AML-193 (cell line): ENCODE measurements around the gene NUP210L.
A peak's percentile ranks its signal among the peaks of the same experiment; 100 is the strongest.

Experiments
- DNase-seq, 2 experiments: peaks; one replicate each; lab custom pipeline; 2025; lab: John Stamatoyannopoulos, UW

The NUP210L gene

DNA sequence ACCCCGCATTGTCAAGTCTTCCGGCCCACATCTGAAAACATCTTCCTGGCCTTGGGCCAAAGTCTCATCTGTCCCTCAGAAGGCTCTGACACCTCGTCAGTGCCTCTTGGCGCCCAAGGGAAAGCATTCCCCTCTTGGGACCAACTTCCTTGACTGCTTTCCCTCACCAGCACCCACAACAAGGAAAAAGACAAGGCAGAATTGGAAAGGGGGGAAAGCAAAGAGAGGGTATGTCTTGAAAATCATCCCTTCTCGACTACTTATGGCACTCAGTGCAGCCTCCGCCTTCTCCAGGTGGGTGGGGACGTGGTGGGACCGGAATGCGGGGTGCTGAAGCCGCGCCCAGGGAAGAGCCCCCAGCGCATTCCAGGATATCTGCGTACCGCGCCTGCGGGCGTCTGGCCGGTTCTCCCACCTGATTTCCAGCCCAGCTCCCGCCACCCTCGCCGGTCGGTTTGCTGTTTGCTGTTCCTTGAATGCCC lies 191.0 kb downstream of the NUP210L start:
- DNase-seq: no peak

DNA sequence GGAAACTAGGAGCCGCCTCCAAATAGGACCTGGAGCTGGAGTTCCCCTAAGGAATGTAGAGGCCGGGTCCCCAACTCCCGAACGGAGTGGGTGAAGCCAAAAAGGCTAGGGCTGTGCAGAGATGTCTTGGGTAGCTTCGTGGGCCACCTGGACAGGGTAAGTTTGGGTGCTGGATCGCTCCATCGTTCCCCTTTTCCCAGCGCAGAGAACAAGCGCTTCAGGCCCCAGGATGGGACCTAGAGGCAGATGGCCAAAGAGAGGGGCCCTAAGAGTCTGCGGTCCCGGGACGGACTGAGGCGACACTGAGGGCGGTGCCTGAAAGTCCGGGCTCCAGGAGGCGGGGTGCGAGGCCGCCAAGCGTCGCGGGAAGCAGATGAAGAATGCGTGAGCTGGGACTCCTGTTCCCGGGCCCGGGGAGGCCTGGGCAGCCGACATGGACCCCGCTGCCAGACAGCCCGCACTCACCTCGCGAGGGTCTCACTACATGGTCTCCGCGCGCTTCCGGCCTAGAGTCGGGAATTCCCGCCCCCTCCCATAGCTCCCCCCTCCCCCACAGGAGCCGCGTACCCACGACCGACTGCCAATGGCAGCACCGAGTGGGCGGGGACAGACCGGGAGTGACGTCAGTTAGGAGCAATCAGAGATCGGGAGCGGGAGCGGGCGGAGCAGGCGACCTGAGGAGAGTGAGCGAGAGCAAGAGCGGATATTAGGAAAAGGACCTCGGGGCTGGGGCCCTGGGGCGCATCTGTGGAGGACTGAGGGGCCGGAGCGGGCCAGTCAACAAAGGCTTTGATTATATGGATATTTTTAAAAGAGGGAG lies 191.6 kb downstream of the NUP210L start, which contains the start of gene SLC39A1:
Gene SLC39A1 (minus strand): TSS at position 508 of the 820 bp plus-strand sequence. CDS start 822 bp downstream, outside the sequence.
- peak; percentile 85 to 88 for DNase-seq

DNA sequence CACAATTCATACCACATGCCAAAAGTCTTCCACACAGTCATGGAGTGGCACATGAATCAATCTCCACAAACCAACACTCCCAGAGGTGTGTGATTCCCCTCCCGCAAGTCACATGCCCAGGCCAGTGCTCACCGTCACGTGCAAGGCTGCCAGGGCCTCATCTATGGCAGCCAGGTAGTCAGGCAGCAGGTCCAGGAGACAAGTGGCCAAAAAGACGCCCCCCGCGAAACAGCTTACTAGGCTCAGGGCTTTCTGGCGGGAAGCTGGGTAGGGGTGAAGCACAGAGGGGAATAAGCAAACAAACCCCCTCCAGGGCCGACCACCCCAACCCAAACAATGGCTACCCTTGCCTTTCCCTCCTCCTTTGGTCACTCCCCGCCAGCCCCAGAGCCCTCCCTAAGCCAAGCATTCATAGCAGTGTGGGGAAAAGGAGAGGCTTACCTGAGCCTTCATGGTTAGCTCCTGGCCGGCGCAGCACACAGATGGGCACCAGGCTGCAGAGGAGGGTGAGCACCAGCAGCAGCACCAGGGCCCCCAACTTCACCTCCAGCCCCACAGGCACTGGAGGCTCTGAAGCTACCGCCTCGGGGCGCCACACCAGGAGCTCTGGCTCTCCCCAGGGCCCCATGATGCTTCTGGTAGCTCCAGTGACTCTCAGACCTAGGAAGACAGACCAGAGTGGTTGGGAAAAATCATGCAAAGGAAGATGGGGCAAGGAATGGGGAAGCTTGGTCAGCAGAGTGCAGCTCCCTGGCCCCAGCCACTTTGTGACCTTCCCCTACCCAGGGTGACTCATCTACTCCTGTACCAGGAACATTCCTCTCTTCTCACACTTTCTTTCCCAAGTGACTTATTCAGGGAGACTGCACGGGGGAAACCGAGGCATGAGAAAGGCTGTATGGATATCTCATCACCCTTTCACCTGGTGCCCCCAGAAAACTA lies 192.5 kb downstream of the NUP210L start:
- DNase-seq: peak in 1 of 2 experiments; percentile 14

DNA sequence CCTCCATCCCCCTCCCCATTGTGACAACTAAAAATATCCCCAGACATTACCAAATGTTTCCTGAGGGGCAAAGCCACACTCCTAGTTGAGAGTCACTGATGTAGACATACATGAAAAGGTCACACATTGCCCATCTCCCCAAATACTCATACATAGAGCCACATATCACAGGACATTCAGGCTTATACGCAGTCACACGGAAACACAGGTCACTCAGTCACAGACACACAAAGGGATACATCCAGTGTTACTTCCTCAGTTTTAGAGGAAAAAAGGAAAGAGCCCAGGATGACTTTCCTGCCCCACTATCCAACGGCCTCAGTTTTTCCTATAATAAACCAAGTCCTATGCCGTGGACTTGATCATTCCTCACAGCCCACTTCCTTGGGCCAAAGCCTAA lies 193.5 kb downstream of the NUP210L start:
- DNase-seq: no peak

DNA sequence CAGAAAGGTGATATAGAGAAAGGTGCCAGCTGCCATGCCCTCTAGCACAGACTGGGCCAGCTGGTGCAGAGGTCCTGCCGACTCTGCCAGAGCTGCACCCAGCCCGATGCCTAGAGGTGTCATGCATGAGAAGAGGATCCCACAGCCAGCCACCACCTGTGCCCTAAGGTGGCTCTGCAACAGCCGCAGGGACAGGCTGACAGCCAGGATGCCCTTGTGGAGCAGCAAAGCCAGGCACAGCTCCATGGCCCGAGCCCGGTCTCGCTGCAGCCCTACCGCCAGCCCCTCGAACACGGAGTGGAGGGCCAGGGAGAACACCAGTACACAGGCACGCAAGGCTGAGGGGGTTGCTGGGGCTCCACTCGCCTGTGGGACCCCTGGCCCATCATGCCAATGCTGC lies 194.7 kb downstream of the NUP210L start:
- no peak for DNase-seq

DNA sequence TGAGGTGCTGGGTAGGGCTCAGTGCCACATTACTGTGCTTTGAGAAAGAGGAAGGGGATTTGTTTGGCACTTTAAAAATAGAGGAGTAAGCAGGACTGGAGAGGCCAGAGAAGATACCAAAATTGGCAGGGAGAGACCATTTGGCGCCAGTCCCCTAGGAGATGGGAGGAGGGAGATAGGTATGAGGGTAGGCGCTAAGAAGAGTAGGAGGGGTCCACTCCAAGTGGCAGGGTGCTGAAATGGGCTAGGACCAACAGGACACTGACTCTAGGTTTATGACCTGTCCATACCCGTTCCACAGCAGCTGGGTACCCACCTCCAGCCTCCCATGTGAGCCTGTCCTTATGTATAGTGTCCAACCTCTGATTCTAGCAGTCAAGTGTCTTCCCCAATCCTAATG lies 195.4 kb downstream of the NUP210L start:
- DNase-seq: no peak

- DNase-seq: no peak
Observed at GRCh38 chr1:153958961-153959260, 196.0 kb downstream of the NUP210L start.

DNA sequence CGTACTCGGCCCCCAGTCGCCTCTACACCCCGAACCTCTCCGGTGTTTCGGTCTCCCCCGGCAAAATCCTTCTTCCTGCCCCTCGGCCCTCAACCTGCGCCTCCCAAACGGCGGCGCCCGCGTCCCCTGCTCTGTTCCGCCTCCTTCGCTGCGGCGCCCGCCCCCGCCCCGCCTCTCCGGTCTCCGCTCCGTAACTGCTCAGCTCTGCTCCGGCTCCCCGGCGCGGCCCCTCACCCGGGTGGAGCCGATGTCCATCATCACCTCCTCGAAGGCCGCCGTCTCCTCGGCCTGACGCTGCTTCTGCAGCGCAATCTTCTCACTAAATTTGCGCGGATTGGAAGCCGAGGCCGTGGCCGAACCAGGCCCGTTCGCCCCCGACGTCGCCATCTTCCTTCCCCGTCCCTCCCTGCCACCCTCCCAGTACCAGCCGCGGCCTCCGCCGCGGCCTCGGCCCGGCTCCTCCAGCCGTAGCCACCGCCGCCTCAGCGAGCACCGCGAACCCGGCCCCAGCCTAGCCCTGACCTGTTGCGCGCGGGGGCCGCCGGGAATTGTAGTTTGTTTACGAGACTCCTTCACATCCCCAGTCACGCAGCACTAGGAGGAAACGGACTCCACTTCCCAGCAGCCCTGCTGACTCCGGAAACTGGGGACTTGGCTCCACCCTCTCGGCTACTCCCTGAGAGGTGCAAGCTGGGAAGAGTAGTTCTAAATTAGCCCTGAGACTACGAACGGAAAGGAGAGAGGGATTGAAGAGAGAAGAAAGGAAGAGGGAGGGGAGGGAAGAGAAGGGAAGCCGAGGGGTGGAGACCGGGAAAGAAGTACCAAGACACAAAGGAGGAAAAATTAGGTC lies 196.5 kb downstream of the NUP210L start, which contains the start of gene CRTC2:
Gene CRTC2 (minus strand): TSS at position 502 of the 850 bp plus-strand sequence. CDS start 115 bp downstream, at position 387.
- DNase-seq: peak; percentile 96 to 98

- peak in 1 of 2 experiments; percentile 30 for DNase-seq
Observed at GRCh38 chr1:153957744-153958110, 197.1 kb downstream of the NUP210L start.

- DNase-seq: no peak
Observed at GRCh38 chr1:153956997-153957715, 197.7 kb downstream of the NUP210L start.

GRCh38 chr1:153954826-153955225 lies 200.0 kb downstream of the NUP210L start:
- no peak for DNase-seq

GRCh38 chr1:153953859-153954365 lies 201.0 kb downstream of the NUP210L start:
- DNase-seq: no peak

DNA sequence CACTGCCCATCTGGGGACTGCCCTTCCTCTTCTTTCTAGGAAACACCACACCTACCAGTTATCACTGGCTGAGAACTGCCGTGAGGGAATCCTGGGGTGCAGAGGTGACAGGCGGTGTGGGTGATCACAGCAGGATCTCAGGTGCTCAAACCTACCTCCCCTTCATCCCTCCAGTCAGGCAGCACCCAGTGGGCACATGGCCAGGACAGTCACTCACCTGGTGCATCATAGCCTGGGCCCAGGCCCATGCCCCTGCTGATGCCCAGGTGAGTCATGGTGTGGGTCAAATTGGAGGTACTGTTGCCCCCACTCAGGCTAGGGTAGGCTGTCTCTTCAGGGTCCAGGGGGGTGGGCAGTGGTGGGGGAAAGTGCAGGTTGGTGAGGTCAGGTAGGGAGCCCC lies 203.1 kb downstream of the NUP210L start:
- DNase-seq: no peak

- DNase-seq: no peak
Observed at GRCh38 chr1:153951183-153951582, 203.7 kb downstream of the NUP210L start.

GRCh38 chr1:153946622-153947241 lies 208.1 kb downstream of the NUP210L start, which contains the start of gene DENND4B:
TSS of gene DENND4B (minus strand) at chr1:153946718. CDS start at chr1:153944374, 2,344 bp downstream.
- peak; percentile 73 to 76 for DNase-seq

- peak; percentile 86 to 89 for DNase-seq
Observed at GRCh38 chr1:153945795-153946621, 208.9 kb downstream of the NUP210L start.

- peak; percentile 75 to 81 for DNase-seq
Observed at GRCh38 chr1:153945131-153945794, 209.6 kb downstream of the NUP210L start.

GRCh38 chr1:153944827-153945117 lies 210.1 kb downstream of the NUP210L start:
- DNase-seq: no peak
